Left ventricle myocardium inferior (tissue), 1 donor: ENCODE results near the gene BMP7. TPM values are rescaled to one million over a fixed set of nuclear protein-coding genes. Genes with fewer than 3 reads are reported as not detected.

ENCODE experiments used
- DNase-seq: peaks from one replicate; pipeline ENCODE4 v3.0.0-alpha.2; 2020
- H3K27ac ChIP-seq: fragments of 200-600 bp; replicated peaks from 2 replicates; pipeline ENCODE4 v1.8.0; 2021
- H3K27me3 ChIP-seq: fragments of 200-600 bp; 2 replicates; pipeline ENCODE4 v1.8.0; 2021; ENCODE audit warnings: low read depth
- H3K36me3 ChIP-seq: fragments of 200-600 bp; 2 replicates; pipeline ENCODE4 v1.8.0; 2021
- H3K4me1 ChIP-seq: fragments of 200-600 bp; 2 replicates; pipeline ENCODE4 v1.8.0; 2021
- H3K4me3 ChIP-seq: fragments of 200-600 bp; 2 replicates; pipeline ENCODE4 v1.8.0; 2021; ENCODE audit warnings: mild to moderate bottlenecking, moderate library complexity
- H3K9me3 ChIP-seq: fragments of 200-600 bp; replicated peaks from 2 replicates; pipeline ENCODE4 v1.8.0; 2021
- CTCF ChIP-seq: fragments of 200-600 bp; IDR thresholded peaks from 2 replicates; pipeline ENCODE4 v1.8.0; 2021; ENCODE audit warnings: antibody characterized with exemption, mild to moderate bottlenecking, borderline replicate concordance
- intact Hi-C: fragments of 100-400 bp; cut with micrococcal nuclease; formaldehyde crosslinking; loops from one replicate; pipeline ENCODE4 v1.11.0; 2022
- total RNA-seq: library from RNA; stranded (reverse); fragmentation: NEBNext Ultra II Directional; extraction: Animal tissue kit (Norgen Biotek cat#: 25700); gene quantifications from one replicate; pipeline ENCODE4 v1.2.1, GENCODE V29; 2021
- donor health status: DM: no; HTN: yes; CAD: no; lungs with severe emphysema.

BMP7 gene
- total RNA-seq, 1 donor from 2014 or later: 19.9 TPM

GRCh38 chr20:57259938-57260921 lies 6.2 kb downstream of the BMP7 start:
- H3K4me1 ChIP-seq: peaks cover 36% of the 10 kb centered on the region
- peaks cover 77% of the 10 kb centered on the region for H3K27me3 ChIP-seq
- no peaks in the 10 kb centered on the region for H3K9me3 ChIP-seq
- no peak for TF ChIP-seq CTCF
- peak overlapping the region; percentile 79 for H3K27ac ChIP-seq
- intact Hi-C loops: no loop called here
- no peak for DNase-seq
- no peaks in the 10 kb centered on the region for H3K36me3 ChIP-seq
- peak overlapping the region; percentile 27 for H3K4me3 ChIP-seq

GRCh38 chr20:57259121-57259937 lies 7.1 kb downstream of the BMP7 start:
- Histone ChIP-seq H3K4me3 (peak overlapping the region; percentile 41), H3K27me3 (peaks cover 77% of the 10 kb centered on the region), H3K4me1 (peaks cover 29% of the 10 kb centered on the region), H3K36me3 (no peaks in the 10 kb centered on the region), H3K27ac (peak overlapping the region; percentile 79), H3K9me3 (no peaks in the 10 kb centered on the region)
- TF ChIP-seq CTCF: no peak
- DNase-seq: no peak
- intact Hi-C loops: no loop called here

- no peaks in the 10 kb centered on the region for H3K36me3 ChIP-seq
- peaks cover 24% of the 10 kb centered on the region for H3K4me1 ChIP-seq
- no peak for DNase-seq
- no peaks in the 10 kb centered on the region for H3K9me3 ChIP-seq
- intact Hi-C loops: no loop called here
- TF ChIP-seq CTCF: no peak
- no peak overlapping the region for H3K27ac ChIP-seq
- no peak overlapping the region for H3K4me3 ChIP-seq
- H3K27me3 ChIP-seq: peaks cover 71% of the 10 kb centered on the region
Measured at GRCh38 chr20:57257701-57258453, 8.6 kb downstream of the BMP7 start.

- H3K4me3 ChIP-seq: no peak overlapping the region
- H3K9me3 ChIP-seq: no peaks in the 10 kb centered on the region
- H3K27me3 ChIP-seq: peaks cover 67% of the 10 kb centered on the region
- TF ChIP-seq CTCF: peak; percentile 19
- no peaks in the 10 kb centered on the region for H3K36me3 ChIP-seq
- no peak overlapping the region for H3K27ac ChIP-seq
- intact Hi-C loops: no loop called here
- DNase-seq: no peak
- peaks cover 25% of the 10 kb centered on the region for H3K4me1 ChIP-seq
Measured at GRCh38 chr20:57256908-57257307, 9.5 kb downstream of the BMP7 start.

- Histone ChIP-seq H3K9me3 (no peaks in the 10 kb centered on the region), H3K4me3 (no peak overlapping the region), H3K36me3 (no peaks in the 10 kb centered on the region), H3K27me3 (peaks cover 67% of the 10 kb centered on the region), H3K4me1 (peaks cover 32% of the 10 kb centered on the region), H3K27ac (no peak overlapping the region)
- no peak for TF ChIP-seq CTCF
- DNase-seq: no peak
- intact Hi-C loops: no loop called here
Measured at GRCh38 chr20:57256205-57256604, 10.2 kb downstream of the BMP7 start.
